ENCODE results near the gene ARL15.

DNA sequence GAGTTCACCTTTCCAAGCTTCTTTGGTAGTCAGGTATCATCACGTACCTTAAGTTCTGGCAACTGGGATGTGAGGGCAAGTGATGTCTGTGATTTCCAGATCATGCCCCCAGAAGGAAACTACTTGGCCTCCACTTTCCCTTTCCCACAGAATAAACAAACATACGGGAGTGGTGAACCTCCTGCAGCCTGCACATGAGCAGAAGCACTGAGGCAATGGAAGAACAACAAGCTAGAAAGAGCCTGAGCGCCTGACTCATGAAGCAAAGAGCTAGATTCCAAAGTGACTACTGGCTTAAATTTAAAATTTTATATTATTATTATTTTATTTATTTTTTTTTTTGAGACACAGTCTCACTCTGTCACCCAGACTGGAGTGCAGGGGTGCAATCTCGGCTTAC is 35.0 kb downstream of the ARL15 start:
- TF ChIP-seq, protein P1, sequence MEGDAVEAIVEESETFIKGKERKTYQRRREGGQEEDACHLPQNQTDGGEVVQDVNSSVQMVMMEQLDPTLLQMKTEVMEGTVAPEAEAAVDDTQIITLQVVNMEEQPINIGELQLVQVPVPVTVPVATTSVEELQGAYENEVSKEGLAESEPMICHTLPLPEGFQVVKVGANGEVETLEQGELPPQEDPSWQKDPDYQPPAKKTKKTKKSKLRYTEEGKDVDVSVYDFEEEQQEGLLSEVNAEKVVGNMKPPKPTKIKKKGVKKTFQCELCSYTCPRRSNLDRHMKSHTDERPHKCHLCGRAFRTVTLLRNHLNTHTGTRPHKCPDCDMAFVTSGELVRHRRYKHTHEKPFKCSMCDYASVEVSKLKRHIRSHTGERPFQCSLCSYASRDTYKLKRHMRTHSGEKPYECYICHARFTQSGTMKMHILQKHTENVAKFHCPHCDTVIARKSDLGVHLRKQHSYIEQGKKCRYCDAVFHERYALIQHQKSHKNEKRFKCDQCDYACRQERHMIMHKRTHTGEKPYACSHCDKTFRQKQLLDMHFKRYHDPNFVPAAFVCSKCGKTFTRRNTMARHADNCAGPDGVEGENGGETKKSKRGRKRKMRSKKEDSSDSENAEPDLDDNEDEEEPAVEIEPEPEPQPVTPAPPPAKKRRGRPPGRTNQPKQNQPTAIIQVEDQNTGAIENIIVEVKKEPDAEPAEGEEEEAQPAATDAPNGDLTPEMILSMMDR (IDR thresholded peaks at IDR 0.05) = no peak
- no peak for TF ChIP-seq EP300 (IDR thresholded peaks at IDR 0.05)
